Neural cell (in vitro differentiated cells): ENCODE results near the gene SPATA12. TPM values are rescaled to one million over a fixed set of nuclear protein-coding genes. Genes with fewer than 3 reads are reported as not detected.

Experiments
- H2AFZ ChIP-seq: fragments of 200-600, 300-800 bp; sonication (generic), shearing (Covaris generic); 2 replicates; pipeline ENCODE4 v1.6.0; 2014; ENCODE audit warnings: low read depth, mild to moderate bottlenecking, antibody characterized with exemption, low read length, moderate library complexity
- H3F3A ChIP-seq: fragments of 200-600 bp; shearing (Covaris generic); 2 replicates; pipeline ENCODE4 v1.6.1; 2016; ENCODE audit warnings: mild to moderate bottlenecking, moderate library complexity, mixed read lengths, antibody characterized with exemption, low read length; ENCODE audit not compliant: insufficient read depth, poor library complexity, severe bottlenecking
- H3K27ac ChIP-seq: fragments of 200-600, 300-800 bp; sonication (generic), shearing (Covaris generic); 2 replicates; pipeline ENCODE4 v1.5.1; 2014; ENCODE audit warnings: mild to moderate bottlenecking, low read length, moderate library complexity
- H3K27me3 ChIP-seq: fragments of 300-800, 200-600 bp; sonication (generic), shearing (Covaris generic); 2 replicates; pipeline ENCODE4 v1.6.0; 2014; ENCODE audit warnings: mild to moderate bottlenecking, low read depth, low read length, moderate library complexity; ENCODE audit not compliant: insufficient read depth
- H3K36me3 ChIP-seq: fragments of 300-800, 200-600 bp; sonication (generic), shearing (Covaris generic); 2 replicates; pipeline ENCODE4 v1.5.1; 2014; ENCODE audit warnings: mild to moderate bottlenecking, antibody characterized with exemption, low read length, moderate library complexity; ENCODE audit not compliant: insufficient read depth
- H3K4me2 ChIP-seq: fragments of 300-800, 200-600 bp; sonication (generic), shearing (Covaris generic); 2 replicates; pipeline ENCODE4 v1.6.0; 2014; ENCODE audit warnings: mild to moderate bottlenecking, low read length
- H3K4me3 ChIP-seq: fragments of 300-800, 200-600 bp; sonication (generic), shearing (Covaris generic); 2 replicates; pipeline ENCODE4 v1.5.1; 2014; ENCODE audit warnings: mild to moderate bottlenecking, low read length, moderate library complexity
- H3K79me2 ChIP-seq: fragments of 200-600 bp; shearing (Covaris generic); replicated peaks from 2 replicates; pipeline ENCODE4 v1.6.0; 2014; ENCODE audit warnings: mild to moderate bottlenecking, low read length, moderate library complexity; ENCODE audit not compliant: insufficient read depth
- H3K9ac ChIP-seq: fragments of 300-800, 200-600 bp; sonication (generic), shearing (Covaris generic); 2 replicates; pipeline ENCODE4 v1.6.1; 2016; ENCODE audit warnings: mild to moderate bottlenecking, low read length, mixed read lengths
- H3K9me2 ChIP-seq: fragments of 200-600 bp; shearing (Covaris generic); 2 replicates; pipeline ENCODE4 v1.6.1; 2016; ENCODE audit warnings: mild to moderate bottlenecking, low read length, mixed read lengths; ENCODE audit not compliant: insufficient read depth
- H3K9me3 ChIP-seq: fragments of 200-600, 300-800 bp; sonication (generic), shearing (Covaris generic); 2 replicates; pipeline ENCODE4 v1.6.1; 2016; ENCODE audit warnings: mild to moderate bottlenecking, mixed run types, low read length, moderate library complexity, mixed read lengths
- H4K20me1 ChIP-seq: fragments of 200-600 bp; shearing (Covaris generic); 2 replicates; pipeline ENCODE4 v1.6.1; 2016; ENCODE audit warnings: mild to moderate bottlenecking, mixed run types; ENCODE audit not compliant: insufficient read depth
- EP300 ChIP-seq: fragments of 450-650 bp; conservative IDR thresholded peaks from 2 replicates; pipeline ENCODE4 v1.6.1; 2014; ENCODE audit warnings: antibody characterized with exemption, mild to moderate bottlenecking, moderate library complexity; ENCODE audit not compliant: poor library complexity, severe bottlenecking
- EZH2 ChIP-seq: fragments of 200-600, 300-800 bp; shearing (Covaris generic), sonication (generic); IDR thresholded peaks from 2 replicates; pipeline ENCODE4 v1.6.1; 2014; ENCODE audit warnings: antibody characterized with exemption, low read length, borderline replicate concordance, mild to moderate bottlenecking; ENCODE audit not compliant: insufficient read depth, poor library complexity, severe bottlenecking
- MXI1 ChIP-seq: fragments of 450-650 bp; conservative IDR thresholded peaks from 2 replicates; pipeline ENCODE4 v1.6.1; 2014; ENCODE audit warnings: antibody characterized with exemption, mild to moderate bottlenecking; ENCODE audit not compliant: poor library complexity, severe bottlenecking
- POLR2AphosphoS5 ChIP-seq: IDR thresholded peaks from 2 replicates; pipeline ENCODE4 v1.6.1; 2012
- RAD21 ChIP-seq: fragments of 450-650 bp; conservative IDR thresholded peaks from 2 replicates; pipeline ENCODE4 v1.6.1; 2014; ENCODE audit warnings: antibody characterized with exemption, mild to moderate bottlenecking, moderate library complexity
- SMC3 ChIP-seq: fragments of 450-650 bp; conservative IDR thresholded peaks from 2 replicates; pipeline ENCODE4 v1.6.1; 2014; ENCODE audit warnings: antibody characterized with exemption, mild to moderate bottlenecking, moderate library complexity; ENCODE audit not compliant: poor library complexity
- TAF1 ChIP-seq: IDR thresholded peaks from 2 replicates; pipeline ENCODE4 v1.6.1; 2012; ENCODE audit warnings: low read depth
- polyA plus RNA-seq: library from polyadenylated mRNA; depleted of rRNA; stranded (reverse); fragments of >200 nt; gene quantifications from 2 replicates; pipeline ENCODE4 v1.2.3, GENCODE V29; 2014
- TF ChIP-seq, protein P1 (sequence below): fragments of 450-650 bp; IDR thresholded peaks from 2 replicates; pipeline ENCODE4 v1.5.1; 2014; ENCODE audit warnings: antibody characterized with exemption, mild to moderate bottlenecking, moderate library complexity; ENCODE audit not compliant: poor library complexity, severe bottlenecking
- TF ChIP-seq, protein P2 (sequence below): IDR thresholded peaks from 2 replicates; pipeline ENCODE4 v1.6.1; 2012; ENCODE audit warnings: borderline replicate concordance

Gene SPATA12
- polyA plus RNA-seq, 1 donor from 2014 or later = not detected

DNA sequence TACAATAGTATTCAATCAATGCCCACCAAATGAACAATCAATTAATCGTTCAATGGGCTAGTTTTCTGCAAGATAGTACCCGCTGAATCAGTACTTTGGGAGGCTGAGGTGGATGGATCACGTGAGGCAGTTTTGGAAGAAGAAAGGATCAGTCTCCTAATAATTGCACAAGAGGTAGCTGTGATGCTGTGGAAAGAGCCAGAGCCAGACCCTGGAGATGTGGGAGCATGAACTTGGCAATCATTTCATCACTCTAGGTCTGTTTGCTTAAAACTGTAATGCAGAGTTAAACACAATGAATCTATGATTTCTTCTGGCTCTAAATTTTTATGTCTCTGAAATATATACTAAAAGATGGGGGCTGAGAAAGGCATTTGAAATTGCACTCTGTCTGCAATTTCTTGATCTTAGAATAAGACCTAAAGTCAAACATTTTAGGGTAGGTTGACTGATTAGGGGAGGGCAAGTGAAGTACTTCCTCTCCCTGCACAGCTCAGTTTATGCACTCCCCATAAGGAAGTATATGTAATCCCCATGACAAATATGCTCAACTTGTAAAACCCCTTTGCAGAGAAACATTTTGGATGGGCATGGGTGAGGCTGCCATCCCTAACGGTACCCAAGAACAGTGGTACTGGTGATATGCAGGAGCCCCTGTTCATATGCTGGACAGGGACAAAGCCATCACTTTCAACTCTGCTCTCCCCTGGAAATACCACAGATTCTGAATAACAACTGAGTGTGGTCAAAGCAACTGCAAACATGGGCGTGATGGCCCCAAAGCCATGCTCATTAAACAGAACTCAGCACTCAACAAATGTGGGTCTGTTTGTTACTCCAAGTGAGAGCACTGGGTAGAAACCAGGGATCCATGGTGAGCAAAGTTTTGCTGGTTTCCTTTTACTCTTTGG lies 28.6 kb upstream of the SPATA12 start:
- no peaks in the 10 kb centered on the region for H3K27me3 ChIP-seq
- no peaks in the 10 kb centered on the region for H3K9me2 ChIP-seq
- H3K9me3 ChIP-seq = no peaks in the 10 kb centered on the region
- TF ChIP-seq, protein P1, sequence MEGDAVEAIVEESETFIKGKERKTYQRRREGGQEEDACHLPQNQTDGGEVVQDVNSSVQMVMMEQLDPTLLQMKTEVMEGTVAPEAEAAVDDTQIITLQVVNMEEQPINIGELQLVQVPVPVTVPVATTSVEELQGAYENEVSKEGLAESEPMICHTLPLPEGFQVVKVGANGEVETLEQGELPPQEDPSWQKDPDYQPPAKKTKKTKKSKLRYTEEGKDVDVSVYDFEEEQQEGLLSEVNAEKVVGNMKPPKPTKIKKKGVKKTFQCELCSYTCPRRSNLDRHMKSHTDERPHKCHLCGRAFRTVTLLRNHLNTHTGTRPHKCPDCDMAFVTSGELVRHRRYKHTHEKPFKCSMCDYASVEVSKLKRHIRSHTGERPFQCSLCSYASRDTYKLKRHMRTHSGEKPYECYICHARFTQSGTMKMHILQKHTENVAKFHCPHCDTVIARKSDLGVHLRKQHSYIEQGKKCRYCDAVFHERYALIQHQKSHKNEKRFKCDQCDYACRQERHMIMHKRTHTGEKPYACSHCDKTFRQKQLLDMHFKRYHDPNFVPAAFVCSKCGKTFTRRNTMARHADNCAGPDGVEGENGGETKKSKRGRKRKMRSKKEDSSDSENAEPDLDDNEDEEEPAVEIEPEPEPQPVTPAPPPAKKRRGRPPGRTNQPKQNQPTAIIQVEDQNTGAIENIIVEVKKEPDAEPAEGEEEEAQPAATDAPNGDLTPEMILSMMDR = no peak
- no peak for TF ChIP-seq POLR2AphosphoS5
- TF ChIP-seq EP300 = no peak
- no peak for TF ChIP-seq MXI1
- TF ChIP-seq, protein P2, sequence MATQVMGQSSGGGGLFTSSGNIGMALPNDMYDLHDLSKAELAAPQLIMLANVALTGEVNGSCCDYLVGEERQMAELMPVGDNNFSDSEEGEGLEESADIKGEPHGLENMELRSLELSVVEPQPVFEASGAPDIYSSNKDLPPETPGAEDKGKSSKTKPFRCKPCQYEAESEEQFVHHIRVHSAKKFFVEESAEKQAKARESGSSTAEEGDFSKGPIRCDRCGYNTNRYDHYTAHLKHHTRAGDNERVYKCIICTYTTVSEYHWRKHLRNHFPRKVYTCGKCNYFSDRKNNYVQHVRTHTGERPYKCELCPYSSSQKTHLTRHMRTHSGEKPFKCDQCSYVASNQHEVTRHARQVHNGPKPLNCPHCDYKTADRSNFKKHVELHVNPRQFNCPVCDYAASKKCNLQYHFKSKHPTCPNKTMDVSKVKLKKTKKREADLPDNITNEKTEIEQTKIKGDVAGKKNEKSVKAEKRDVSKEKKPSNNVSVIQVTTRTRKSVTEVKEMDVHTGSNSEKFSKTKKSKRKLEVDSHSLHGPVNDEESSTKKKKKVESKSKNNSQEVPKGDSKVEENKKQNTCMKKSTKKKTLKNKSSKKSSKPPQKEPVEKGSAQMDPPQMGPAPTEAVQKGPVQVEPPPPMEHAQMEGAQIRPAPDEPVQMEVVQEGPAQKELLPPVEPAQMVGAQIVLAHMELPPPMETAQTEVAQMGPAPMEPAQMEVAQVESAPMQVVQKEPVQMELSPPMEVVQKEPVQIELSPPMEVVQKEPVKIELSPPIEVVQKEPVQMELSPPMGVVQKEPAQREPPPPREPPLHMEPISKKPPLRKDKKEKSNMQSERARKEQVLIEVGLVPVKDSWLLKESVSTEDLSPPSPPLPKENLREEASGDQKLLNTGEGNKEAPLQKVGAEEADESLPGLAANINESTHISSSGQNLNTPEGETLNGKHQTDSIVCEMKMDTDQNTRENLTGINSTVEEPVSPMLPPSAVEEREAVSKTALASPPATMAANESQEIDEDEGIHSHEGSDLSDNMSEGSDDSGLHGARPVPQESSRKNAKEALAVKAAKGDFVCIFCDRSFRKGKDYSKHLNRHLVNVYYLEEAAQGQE = no peak
- no peak for TF ChIP-seq EZH2
- TF ChIP-seq SMC3 = no peak
- no peak for TF ChIP-seq TAF1
- TF ChIP-seq RAD21 = no peak
- H3K27ac ChIP-seq = no peak overlapping the region
- no peak overlapping the region for H3K4me3 ChIP-seq
- H3K4me2 ChIP-seq = no peak overlapping the region
- no peak overlapping the region for H3K9ac ChIP-seq
- H4K20me1 ChIP-seq = no peaks in the 10 kb centered on the region
- no peaks in the 10 kb centered on the region for H3F3A ChIP-seq
- no peak overlapping the region for H2AFZ ChIP-seq
- no peaks in the 10 kb centered on the region for H3K36me3 ChIP-seq
- H3K79me2 ChIP-seq = no peaks in the 10 kb centered on the region

DNA sequence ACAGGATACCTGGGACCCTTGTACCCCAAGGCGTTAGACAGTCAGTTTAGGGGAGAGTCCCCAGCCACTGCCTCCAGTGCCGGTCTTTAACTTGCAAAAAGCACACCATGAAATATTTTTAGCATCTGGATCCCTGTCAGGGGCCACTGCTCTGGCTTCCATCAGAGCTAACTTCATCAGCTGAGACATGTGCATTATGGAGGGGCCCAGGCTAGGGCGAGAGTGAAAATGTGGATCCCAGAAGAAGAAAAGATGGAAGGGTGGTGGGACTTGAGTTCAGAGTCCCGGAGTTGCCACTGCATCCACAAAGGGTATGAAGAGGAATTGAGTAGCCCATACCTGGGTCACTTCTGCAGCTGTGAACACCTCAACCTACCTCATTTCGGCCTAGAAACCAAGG lies 23.5 kb upstream of the SPATA12 start:
- Histone ChIP-seq H3K27me3 (no peaks in the 10 kb centered on the region), H3K9me2 (no peaks in the 10 kb centered on the region), H3K9me3 (no peaks in the 10 kb centered on the region), H3F3A (no peaks in the 10 kb centered on the region), H4K20me1 (no peaks in the 10 kb centered on the region), H3K9ac (no peak overlapping the region), H3K36me3 (no peaks in the 10 kb centered on the region), H3K27ac (no peak overlapping the region), H3K4me3 (no peak overlapping the region), H3K4me2 (no peak overlapping the region), H2AFZ (no peak overlapping the region), H3K79me2 (no peaks in the 10 kb centered on the region)
- TF ChIP-seq EZH2 = no peak
- no peak for TF ChIP-seq POLR2AphosphoS5
- no peak for TF ChIP-seq EP300
- TF ChIP-seq, protein P1 = no peak
- TF ChIP-seq SMC3 = no peak
- TF ChIP-seq MXI1 = no peak
- no peak for TF ChIP-seq TAF1
- TF ChIP-seq, protein P2 = no peak
- no peak for TF ChIP-seq RAD21
